Psoas muscle (tissue), 8 donors: ENCODE data around the gene GDPD3. TPM values are rescaled to one million over a fixed set of nuclear protein-coding genes. Genes with fewer than 3 reads are reported as not detected.
A peak's percentile ranks its signal among the peaks of the same experiment; 100 is the strongest.

Experiments used
- ATAC-seq, 4 donors: fragments of 200-7000 bp; cut with Tn5 transposase; one replicate each; pipeline ENCODE4 v1.9.1; 2020; ENCODE audit warnings: moderate library complexity in 3 of 4, mild to moderate bottlenecking in 2 of 4
- DNase-seq, 2 donors: peaks; one replicate each; pipeline ENCODE4 v3.0.0-alpha.2; 2020
- H3K27ac ChIP-seq: fragments of 200-600 bp; one replicate; pipeline ENCODE4 v1.8.0; 2022
- H3K27me3 ChIP-seq, 3 donors: fragments of 200-600 bp in 1 of 3; one replicate each; pipeline versions ENCODE4 v1.6.1 to v1.8.0; 2013 to 2022; ENCODE audit warnings: low read length in 2 of 3, mild to moderate bottlenecking in 2 of 3, moderate library complexity in 1 of 3; ENCODE audit not compliant: insufficient read depth in 3 of 3
- H3K36me3 ChIP-seq, 2 donors: fragments of 200-600 bp in 1 of 2; one replicate each; pipeline versions ENCODE4 v1.6.1 to v1.8.0; 2013 to 2022; ENCODE audit warnings: low read depth in 1 of 2, mild to moderate bottlenecking in 1 of 2, moderate library complexity in 1 of 2; ENCODE audit not compliant: insufficient read depth in 1 of 2
- H3K4me1 ChIP-seq: fragments of 200-600 bp; one replicate; pipeline ENCODE4 v1.8.0; 2022
- H3K4me3 ChIP-seq: fragments of 200-600 bp; one replicate; pipeline ENCODE4 v1.8.0; 2022; ENCODE audit warnings: mild to moderate bottlenecking
- H3K9me3 ChIP-seq: fragments of 200-600 bp; one replicate; pipeline ENCODE4 v1.8.0; 2022
- CTCF ChIP-seq: fragments of 200-600 bp; IDR thresholded peaks from one replicate; pipeline ENCODE4 v1.8.0; 2022; ENCODE audit warnings: antibody characterized with exemption
- whole genome bisulfite sequencing, 3 donors: extraction: QIAGEN DNeasy Blood & Tissue Kit; methylation state at CpG; one replicate each; pipeline versions ENCODE4 v1.1.6 to v1.1.7; 2013; 5-methylcytosine and 5-hydroxymethylcytosine counted together
- intact Hi-C, 2 donors: fragments of 100-400 bp; cut with DNase I; formaldehyde crosslinking; loops; one replicate each; pipeline versions ENCODE4 v1.11.0 to v1.14.2; 2022
- polyA plus RNA-seq, 3 donors: library from polyadenylated mRNA; stranded (reverse); fragments of 200-250 nt; gene quantifications; one replicate each; pipeline ENCODE4 v1.2.3, GENCODE V29; 2013
- total RNA-seq, 4 donors: library from RNA; stranded (reverse); fragmentation: NEBNext Ultra II Directional in 2 of 4; extraction: Animal tissue kit (Norgen Biotek cat#: 25700) in 2 of 4; gene quantifications; one replicate each; pipeline versions ENCODE4 v1.2.1 to v1.2.4, GENCODE V29; 2021 to 2023
- donor health status: healthy with polysubstance abuse.
- donor health status: DM: no; HTN: no; CAD: no; lungs with moderate emphysema.
- donor health status: Bipolar disorder and iron deficiency.
- donor health status: healthy.
- donor health status: DM: yes; HTN: yes; CAD: no.
- donor health status: DM: no; HTN: no; CAD: no.
- donor health status: DM: no; HTN: no; CAD: no.
- donor health status: DM: yes; HTN: yes; CAD: no.

Gene GDPD3
- total and polyA plus RNA-seq, 7 donors = 0.48 to 3.1 (median 0.89) TPM

GRCh38 chr16:30060836-30061554 lies 52.3 kb downstream of the GDPD3 start:
- DNase-seq = peak; percentile 73 to 91
- intact Hi-C loops = loop anchor here in 1 of 2 donors (10.0 kb wide), 1 partner anchor 64 kb away; the partner anchor contains the start of gene MAPK3
- peak; percentile 33 to 60 (median 38) for ATAC-seq
- Histone ChIP-seq H3K27ac (peak overlapping the region; percentile 99), H3K4me3 (peak overlapping the region; percentile 13), H3K4me1 (peaks cover 31% of the 10 kb centered on the region), H3K36me3 (no peaks in the 10 kb centered on the region), H3K27me3 (no peaks in the 10 kb centered on the region), H3K9me3 (no peaks in the 10 kb centered on the region)
- WGBS, 3 donors = 18 to 26% (median 26%) methylated on average over 2 of the region's 2 CpGs
- no peak for TF ChIP-seq CTCF

- ATAC-seq = no peak
- TF ChIP-seq CTCF = no peak
Measured at GRCh38 chr16:30060346-30060745, 53.0 kb downstream of the GDPD3 start.

GRCh38 chr16:30054959-30055553 lies 58.3 kb downstream of the GDPD3 start:
- intact Hi-C loops = no loop called here
- WGBS, 3 donors = 47 to 50% (median 50%) methylated on average over 10 of the region's 10 CpGs
- ATAC-seq = no peak

More at GRCh38 chr16:30060346-30060745, 53.0 kb downstream of the GDPD3 start:
- Histone ChIP-seq H3K9me3 (no peaks in the 10 kb centered on the region), H3K4me1 (peaks cover 31% of the 10 kb centered on the region), H3K27me3 (no peaks in the 10 kb centered on the region), H3K4me3 (peak overlapping the region; percentile 13), H3K27ac (peak overlapping the region; percentile 99), H3K36me3 (no peaks in the 10 kb centered on the region)
- 22 to 35% (median 23%) methylated on average over 4 of the region's 4 CpGs for WGBS, 3 donors
- intact Hi-C loops = loop anchor here in 1 of 2 donors (10.0 kb wide), 1 partner anchor 64 kb away; the partner anchor contains the start of gene MAPK3
- no peak for DNase-seq

More at GRCh38 chr16:30054959-30055553, 58.3 kb downstream of the GDPD3 start:
- Histone ChIP-seq H3K4me3 (no peak overlapping the region), H3K27ac (no peak overlapping the region), H3K4me1 (peaks cover 9% of the 10 kb centered on the region), H3K9me3 (no peaks in the 10 kb centered on the region), H3K36me3 (no peaks in the 10 kb centered on the region), H3K27me3 (no peaks in the 10 kb centered on the region)
- no peak for DNase-seq
- TF ChIP-seq CTCF = no peak

Other genes with a start within 250 kb of the GDPD3 start
- under 1 TPM; 0.17 to 0.86 (median 0.34) TPM for gene SEZ6L2, start 214.0 kb downstream of the GDPD3 start, total RNA-seq
- under 1 TPM; 0.05 to 0.23 (median 0.11) TPM for gene SEZ6L2, start 214.0 kb downstream of the GDPD3 start, polyA plus RNA-seq
- gene ASPHD1, start 213.0 kb downstream of the GDPD3 start, total RNA-seq = under 1 TPM in 2 of 4 donors, not detected in 2; 0.17 to 0.23 TPM
- under 1 TPM in 2 of 3 donors, not detected in 1; 0.04 to 0.12 TPM for gene ASPHD1, start 213.0 kb downstream of the GDPD3 start, polyA plus RNA-seq
- gene KCTD13, start 187.3 kb downstream of the GDPD3 start, total RNA-seq = 1 to 10 TPM; 3.3 to 5.4 (median 4.1) TPM
- 1 to 10 TPM; 2.2 to 5.4 (median 5.1) TPM for gene KCTD13, start 187.3 kb downstream of the GDPD3 start, polyA plus RNA-seq
- 10 to 100 TPM; 39.6 to 64.5 (median 50.3) TPM for gene TMEM219, start 151.5 kb downstream of the GDPD3 start, total RNA-seq
- 10 to 100 TPM; 53.7 to 80.7 (median 60.4) TPM for gene TMEM219, start 151.5 kb downstream of the GDPD3 start, polyA plus RNA-seq
- 10 to 100 TPM; 18.6 to 28.6 (median 22.0) TPM for gene TAOK2, start 139.7 kb downstream of the GDPD3 start, total RNA-seq
- gene TAOK2, start 139.7 kb downstream of the GDPD3 start, polyA plus RNA-seq = 10 to 100 TPM; 15.7 to 30.2 (median 21.8) TPM
- gene HIRIP3, start 117.9 kb downstream of the GDPD3 start, total RNA-seq = 10 to 100 TPM; 18.9 to 22.0 (median 20.7) TPM
- gene HIRIP3, start 117.9 kb downstream of the GDPD3 start, polyA plus RNA-seq = 10 to 100 TPM; 18.5 to 62.5 (median 23.1) TPM
- 10 to 100 TPM; 30.5 to 43.3 (median 34.1) TPM for gene INO80E, start 117.3 kb downstream of the GDPD3 start, total RNA-seq
- gene INO80E, start 117.3 kb downstream of the GDPD3 start, polyA plus RNA-seq = 10 to 100 TPM; 59.8 to 86.9 (median 77.3) TPM
- gene DOC2A, start 102.5 kb downstream of the GDPD3 start, total RNA-seq = under 1 TPM in 2 of 4 donors, not detected in 2; 0.11 to 0.51 TPM
- under 1 TPM; 0.13 to 0.20 (median 0.15) TPM for gene DOC2A, start 102.5 kb downstream of the GDPD3 start, polyA plus RNA-seq
- not detected for gene C16orf92, start 90.3 kb downstream of the GDPD3 start, total RNA-seq
- not detected for gene C16orf92, start 90.3 kb downstream of the GDPD3 start, polyA plus RNA-seq
- 1 to 10 TPM in 1 of 4 donors, under 1 TPM in 3; 0.17 to 1.9 (median 0.23) TPM for gene TLCD3B, start 82.3 kb downstream of the GDPD3 start, total RNA-seq
- gene TLCD3B, start 82.3 kb downstream of the GDPD3 start, polyA plus RNA-seq = under 1 TPM; 0.13 to 0.62 (median 0.17) TPM
- gene ALDOA, start 47.8 kb downstream of the GDPD3 start, total RNA-seq = 1,000 to 10,000 TPM; 5,088 to 7,531 (median 6,001) TPM
- over 10,000 TPM in 1 of 3 donors, 1,000 to 10,000 TPM in 2; 4,532 to 12,458 (median 6,880) TPM for gene ALDOA, start 47.8 kb downstream of the GDPD3 start, polyA plus RNA-seq
- gene PPP4C, start 37.5 kb downstream of the GDPD3 start, total RNA-seq = 10 to 100 TPM; 38.1 to 64.5 (median 58.5) TPM
- 100 to 1,000 TPM in 2 of 3 donors, 10 to 100 TPM in 1; 79.1 to 172 (median 130) TPM for gene PPP4C, start 37.5 kb downstream of the GDPD3 start, polyA plus RNA-seq
- 1 to 10 TPM in 1 of 4 donors, under 1 TPM in 3; 0.32 to 1.0 (median 0.51) TPM for gene TBX6, start 21.6 kb downstream of the GDPD3 start, total RNA-seq
- gene TBX6, start 21.6 kb downstream of the GDPD3 start, polyA plus RNA-seq = 1 to 10 TPM in 2 of 3 donors, under 1 TPM in 1; 0.76 to 1.6 (median 1.5) TPM
- gene YPEL3, start 17.3 kb downstream of the GDPD3 start, total RNA-seq = 100 to 1,000 TPM in 1 of 4 donors, 10 to 100 TPM in 3; 47.1 to 156 (median 60.2) TPM
- 10 to 100 TPM; 24.8 to 96.2 (median 81.4) TPM for gene YPEL3, start 17.3 kb downstream of the GDPD3 start, polyA plus RNA-seq
- 10 to 100 TPM; 37.2 to 45.2 (median 41.0) TPM for gene MAPK3, start 9.7 kb upstream of the GDPD3 start, total RNA-seq
- gene MAPK3, start 9.7 kb upstream of the GDPD3 start, polyA plus RNA-seq = 10 to 100 TPM; 25.6 to 53.0 (median 48.7) TPM
- gene CORO1A, start 70.1 kb upstream of the GDPD3 start, total RNA-seq = 1 to 10 TPM; 4.0 to 6.8 (median 6.3) TPM
- gene CORO1A, start 70.1 kb upstream of the GDPD3 start, polyA plus RNA-seq = 1 to 10 TPM; 2.7 to 6.5 (median 3.0) TPM
- 10 to 100 TPM; 54.0 to 69.1 (median 60.3) TPM for gene BOLA2B, start 80.1 kb upstream of the GDPD3 start, total RNA-seq
- gene BOLA2B, start 80.1 kb upstream of the GDPD3 start, polyA plus RNA-seq = 100 to 1,000 TPM; 177 to 700 (median 243) TPM
- gene SLX1A, start 80.3 kb upstream of the GDPD3 start, total RNA-seq = 10 to 100 TPM; 21.6 to 45.2 (median 38.3) TPM
- gene SLX1A, start 80.3 kb upstream of the GDPD3 start, polyA plus RNA-seq = 10 to 100 TPM in 2 of 3 donors, 1 to 10 TPM in 1; 9.2 to 43.3 (median 31.0) TPM
- 1 to 10 TPM; 4.2 to 5.5 (median 4.7) TPM for gene SULT1A3, start 85.7 kb upstream of the GDPD3 start, total RNA-seq
- 1 to 10 TPM; 2.7 to 4.6 (median 3.4) TPM for gene SULT1A3, start 85.7 kb upstream of the GDPD3 start, polyA plus RNA-seq
- 1 to 10 TPM; 3.0 to 6.5 (median 5.0) TPM for gene NPIPB13, start 134.9 kb upstream of the GDPD3 start, total RNA-seq
- 1 to 10 TPM; 1.8 to 2.2 (median 2.0) TPM for gene NPIPB13, start 134.9 kb upstream of the GDPD3 start, polyA plus RNA-seq
- 10 to 100 TPM; 38.9 to 65.0 (median 49.6) TPM for gene CD2BP2, start 241.8 kb upstream of the GDPD3 start, total RNA-seq
- 10 to 100 TPM; 31.0 to 61.8 (median 55.6) TPM for gene CD2BP2, start 241.8 kb upstream of the GDPD3 start, polyA plus RNA-seq